Measurements from ENCODE around the gene RNASET2.

The RNASET2 gene

GRCh38 chr6:166944666-166945256 is 11.6 kb downstream of the RNASET2 start:
- no peak for DNase-seq

GRCh38 chr6:166942393-166943168 is 13.8 kb downstream of the RNASET2 start:
- no peak for DNase-seq

GRCh38 chr6:166940643-166941068 is 15.7 kb downstream of the RNASET2 start:
- DNase-seq: no peak

GRCh38 chr6:166939894-166940293 is 16.5 kb downstream of the RNASET2 start:
- DNase-seq: no peak

- no peak for DNase-seq
These were observed 17.0 kb downstream of the RNASET2 start for GRCh38 chr6:166939345-166939744.

GRCh38 chr6:166938704-166939103 is 17.6 kb downstream of the RNASET2 start:
- DNase-seq: no peak

GRCh38 chr6:166938150-166938549 is 18.2 kb downstream of the RNASET2 start:
- DNase-seq: no peak

GRCh38 chr6:166937746-166938145 is 18.6 kb downstream of the RNASET2 start:
- no peak for DNase-seq

- DNase-seq: no peak
These were observed 20.1 kb downstream of the RNASET2 start for GRCh38 chr6:166936079-166936787.

- DNase-seq: no peak
These were observed 21.0 kb downstream of the RNASET2 start for GRCh38 chr6:166935353-166935752.

- DNase-seq: no peak
These were observed 22.2 kb downstream of the RNASET2 start for GRCh38 chr6:166934174-166934573.

- DNase-seq: no peak
These were observed 23.0 kb downstream of the RNASET2 start for GRCh38 chr6:166933396-166933795.

- DNase-seq: no peak
These were observed 23.7 kb downstream of the RNASET2 start for GRCh38 chr6:166932616-166933015.

- DNase-seq: no peak
These were observed 24.2 kb downstream of the RNASET2 start for GRCh38 chr6:166932116-166932515.

- no peak for DNase-seq
These were observed 24.9 kb downstream of the RNASET2 start for GRCh38 chr6:166931426-166931970.

- no peak for DNase-seq
These were observed 25.9 kb downstream of the RNASET2 start for GRCh38 chr6:166930354-166930891.

- no peak for DNase-seq
These were observed 26.7 kb downstream of the RNASET2 start for GRCh38 chr6:166929542-166930189.

- no peak for DNase-seq
These were observed 27.5 kb downstream of the RNASET2 start for GRCh38 chr6:166928644-166929541.

GRCh38 chr6:166927935-166928643 is 28.3 kb downstream of the RNASET2 start:
- no peak for DNase-seq

GRCh38 chr6:166927240-166927934 is 29.0 kb downstream of the RNASET2 start:
- DNase-seq: no peak
